Activated T-cell treated with anti-CD3 and anti-CD28 coated beads, Interleukin-2, amount 50 U/mL, for 4 hours (primary cell): ENCODE measurements around the gene LMX1B. TPM values are rescaled to one million over a fixed set of nuclear protein-coding genes. Genes with fewer than 3 reads are reported as not detected.
"Not testable (repeated sequence)": the region's sequence is repeated elsewhere in the genome, so short reads cannot be mapped to it uniquely, and the experiment has no call there.

ENCODE experiments used
- ATAC-seq, 2 donors: fragments of 200-7000 bp; cut with Tn5 transposase; one replicate each; pipeline ENCODE4 v1.10.0; 2021
- DNase-seq: peaks from one replicate; pipeline ENCODE4 v3.0.0-alpha.2; 2020
- H3K27me3 Mint-ChIP-seq: one replicate; pipeline ENCODE4 v1.8.0; 2021; ENCODE audit warnings: low read depth, mixed read lengths
- H3K36me3 Mint-ChIP-seq: one replicate; pipeline ENCODE4 v1.8.0; 2022; ENCODE audit warnings: mixed read lengths; ENCODE audit not compliant: insufficient read depth
- H3K4me1 Mint-ChIP-seq: one replicate; pipeline ENCODE4 v1.8.0; 2021; ENCODE audit warnings: low read depth, mixed read lengths
- H3K4me3 Mint-ChIP-seq: one replicate; pipeline ENCODE4 v1.8.0; 2021; ENCODE audit warnings: mild to moderate bottlenecking, moderate library complexity, mixed read lengths
- H3K9me3 Mint-ChIP-seq: one replicate; pipeline ENCODE4 v1.8.0; 2021; ENCODE audit warnings: mixed read lengths
- total RNA-seq, 3 donors: library from RNA; stranded (reverse); gene quantifications; one replicate each; pipeline ENCODE4 v1.2.1, GENCODE V29; 2021

The LMX1B gene
- total RNA-seq, 3 donors from 2014 or later: not detected

DNA sequence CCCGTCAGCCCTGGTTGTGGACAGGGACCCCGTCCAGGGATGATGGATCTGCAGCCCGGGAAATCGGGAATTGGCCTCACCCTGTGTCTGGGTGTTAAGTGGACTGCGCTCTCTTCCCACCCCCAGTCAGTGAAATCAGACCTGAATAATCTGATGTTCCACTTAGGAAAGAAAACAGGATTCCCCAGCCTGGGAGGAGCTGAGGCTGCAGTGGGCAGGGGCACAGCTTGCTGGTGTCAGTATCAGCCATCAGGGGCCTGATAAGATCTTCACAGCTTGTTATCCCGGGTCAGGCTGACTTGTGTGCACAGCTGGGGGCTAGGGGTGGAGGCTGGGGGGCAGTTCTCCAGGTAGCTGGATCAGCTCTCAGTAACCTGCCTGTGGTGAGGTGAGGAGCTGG lies 29.1 kb downstream of the LMX1B start:
- H3K27me3 Mint-ChIP-seq: peaks cover 75% of the 10 kb centered on the region
- H3K4me3 Mint-ChIP-seq: no peak overlapping the region
- H3K4me1 Mint-ChIP-seq: peaks cover 3% of the 10 kb centered on the region
- no peaks in the 10 kb centered on the region for H3K9me3 Mint-ChIP-seq
- H3K36me3 Mint-ChIP-seq: no peaks in the 10 kb centered on the region
- no peak for DNase-seq
- ATAC-seq: no peak

DNA sequence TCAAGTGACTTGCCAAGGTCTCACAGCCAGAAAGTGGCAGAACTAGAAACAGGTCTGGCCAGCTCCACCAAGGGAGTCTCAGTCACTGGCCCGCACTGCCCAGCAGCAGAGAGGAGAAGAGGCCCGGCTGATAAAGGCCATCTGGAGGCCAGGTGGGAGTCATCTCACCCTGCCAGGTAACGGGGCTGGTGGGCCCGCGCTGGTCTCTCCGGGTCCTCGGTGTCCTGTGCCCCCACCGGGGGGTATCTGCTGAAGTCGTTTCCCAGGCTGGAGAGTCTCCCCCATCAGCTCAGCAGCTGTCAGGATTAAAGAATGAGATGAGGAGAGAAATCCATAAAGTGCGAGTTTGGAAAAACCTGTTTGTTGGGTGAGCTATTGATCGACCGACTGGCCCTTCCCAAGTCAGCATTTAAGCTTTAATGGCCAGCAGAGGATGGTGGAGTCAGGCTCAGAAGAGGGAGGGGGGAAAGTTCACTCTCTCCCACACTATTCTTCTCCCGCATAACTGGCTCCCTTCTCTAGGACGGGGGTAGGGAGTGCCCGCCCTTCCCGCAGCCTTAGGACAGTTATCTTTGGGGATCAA lies 30.3 kb downstream of the LMX1B start:
- no peak for DNase-seq

GRCh38 chr9:126646162-126646561 lies 32.4 kb downstream of the LMX1B start:
- DNase-seq (no peak), ATAC-seq (no peak)
- Mint-ChIP-seq H3K27me3 (peaks cover 80% of the 10 kb centered on the region), H3K4me1 (no peaks in the 10 kb centered on the region), H3K4me3 (no peak overlapping the region), H3K9me3 (no peaks in the 10 kb centered on the region), H3K36me3 (no peaks in the 10 kb centered on the region)

More for the DNA sequence above, 30.3 kb downstream of the LMX1B start:
- Mint-ChIP-seq H3K27me3 (peaks cover 82% of the 10 kb centered on the region), H3K4me1 (no peaks in the 10 kb centered on the region), H3K9me3 (no peaks in the 10 kb centered on the region), H3K36me3 (no peaks in the 10 kb centered on the region), H3K4me3 (no peak overlapping the region)
- no peak for ATAC-seq

DNA sequence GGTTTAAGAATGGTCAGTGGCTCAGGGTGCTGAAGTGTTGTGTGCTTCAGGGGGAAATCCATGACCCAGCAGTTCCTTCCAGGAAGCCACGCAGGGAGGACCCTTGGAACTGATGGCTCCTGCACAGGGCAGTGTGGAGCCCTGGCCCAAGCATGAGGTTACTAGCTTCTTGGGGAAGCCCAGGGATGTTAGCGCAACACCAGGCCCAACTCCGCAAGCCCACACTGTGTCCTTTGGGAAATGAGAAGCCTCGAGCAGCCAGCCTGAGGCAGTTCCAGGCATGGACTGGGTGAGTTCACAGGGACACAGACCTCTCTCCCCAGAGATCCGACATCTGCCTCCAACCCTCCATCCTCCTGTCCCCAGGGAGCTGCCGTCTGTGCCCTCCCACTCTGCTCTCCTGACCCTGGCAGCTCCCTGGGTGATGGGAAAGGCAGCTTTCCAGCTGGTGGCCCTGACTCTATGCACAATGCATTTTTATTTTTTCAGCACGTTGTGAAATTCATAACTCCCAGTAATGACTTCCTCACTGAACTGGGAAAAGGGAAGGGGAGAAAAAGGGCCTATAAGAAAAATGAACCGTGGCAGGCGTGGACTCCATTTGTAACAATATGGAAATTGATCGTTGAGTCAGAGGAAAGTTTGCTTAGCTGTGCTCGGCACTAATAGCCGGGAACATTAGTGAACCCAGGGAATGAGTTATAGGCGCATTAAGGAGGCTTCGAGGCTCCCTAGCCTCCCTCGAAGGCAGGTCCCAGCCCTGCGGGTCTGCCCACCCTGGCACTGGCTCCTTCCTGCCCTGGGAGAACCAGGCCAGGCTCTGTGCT lies 34.1 kb downstream of the LMX1B start:
- no peak for DNase-seq
- Mint-ChIP-seq H3K27me3 (peaks cover 75% of the 10 kb centered on the region), H3K9me3 (no peaks in the 10 kb centered on the region), H3K4me1 (no peaks in the 10 kb centered on the region), H3K36me3 (no peaks in the 10 kb centered on the region), H3K4me3 (no peak overlapping the region)
- ATAC-seq: no peak

DNA sequence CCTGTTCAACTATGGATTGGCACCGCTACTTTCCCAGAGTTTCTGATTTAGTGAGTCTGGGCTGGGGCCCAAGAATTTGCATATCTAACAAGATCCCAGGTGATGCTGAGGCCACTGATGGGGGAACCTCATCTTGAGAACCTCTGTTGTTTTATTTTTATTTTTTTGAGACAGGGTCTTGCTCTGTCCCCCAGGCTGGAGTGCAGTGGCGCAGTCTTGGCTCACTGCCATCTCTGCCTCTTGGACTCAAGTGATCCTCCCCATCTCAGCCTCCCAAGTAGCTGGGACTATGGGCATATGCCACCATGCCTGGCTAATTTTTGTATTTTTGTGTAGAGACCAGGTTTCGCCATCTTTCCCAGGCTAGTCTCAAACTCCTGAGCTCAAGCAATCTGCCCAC lies 35.7 kb downstream of the LMX1B start:
- Mint-ChIP-seq H3K9me3 (no peaks in the 10 kb centered on the region), H3K4me1 (no peaks in the 10 kb centered on the region), H3K36me3 (no peaks in the 10 kb centered on the region), H3K27me3 (peaks cover 75% of the 10 kb centered on the region), H3K4me3 (no peak overlapping the region)
- ATAC-seq (no peak), DNase-seq (no peak)

DNA sequence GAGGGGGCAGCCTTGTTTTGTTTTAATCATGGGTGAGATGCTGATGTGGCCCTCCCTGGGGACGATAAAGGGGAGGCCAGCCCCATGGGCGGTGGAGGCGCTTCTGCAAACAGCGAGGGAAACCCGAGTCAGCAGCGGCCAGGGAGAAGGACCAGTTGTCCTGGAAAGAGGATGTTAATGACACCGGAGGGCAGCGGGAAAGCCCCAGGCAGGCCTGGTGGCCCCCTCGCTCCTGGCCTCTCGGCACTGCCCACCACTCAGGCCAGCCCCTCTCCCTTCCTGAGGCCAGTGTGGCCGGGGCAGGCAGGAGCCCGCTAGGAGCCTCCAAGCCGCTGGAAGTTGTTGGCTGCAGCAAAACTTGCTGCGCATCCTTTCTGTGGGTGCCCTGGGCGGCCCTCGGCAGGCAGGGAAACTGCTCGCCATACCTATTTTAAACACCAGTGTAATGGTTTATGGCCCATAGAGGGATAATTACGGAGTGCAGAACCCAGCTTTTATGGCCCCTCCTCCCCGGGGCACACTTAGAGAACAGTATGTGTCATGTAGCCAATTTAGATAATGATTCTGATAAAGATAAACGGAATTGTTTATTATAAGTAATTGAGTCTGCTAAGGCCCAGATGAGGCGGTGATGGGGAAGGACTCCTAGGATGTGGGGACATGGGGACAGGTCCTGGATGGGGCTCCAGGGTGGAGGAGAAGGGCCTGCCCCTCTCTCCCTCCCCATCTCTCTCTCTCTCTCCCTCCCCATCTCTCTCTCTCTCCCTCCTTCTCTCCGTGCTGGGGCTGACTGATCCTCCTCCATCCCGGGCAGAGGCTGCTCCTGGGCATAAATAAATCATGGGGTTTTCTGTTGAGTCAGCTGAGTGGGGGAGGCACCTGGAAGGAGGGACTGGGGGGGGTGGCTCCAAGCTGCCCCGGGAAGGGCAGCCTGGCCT lies 36.9 kb downstream of the LMX1B start:
- ATAC-seq (no peak), DNase-seq (no peak)
- Mint-ChIP-seq H3K4me1 (no peaks in the 10 kb centered on the region), H3K36me3 (no peaks in the 10 kb centered on the region), H3K27me3 (peaks cover 70% of the 10 kb centered on the region), H3K9me3 (no peaks in the 10 kb centered on the region), H3K4me3 (no peak overlapping the region)

DNA sequence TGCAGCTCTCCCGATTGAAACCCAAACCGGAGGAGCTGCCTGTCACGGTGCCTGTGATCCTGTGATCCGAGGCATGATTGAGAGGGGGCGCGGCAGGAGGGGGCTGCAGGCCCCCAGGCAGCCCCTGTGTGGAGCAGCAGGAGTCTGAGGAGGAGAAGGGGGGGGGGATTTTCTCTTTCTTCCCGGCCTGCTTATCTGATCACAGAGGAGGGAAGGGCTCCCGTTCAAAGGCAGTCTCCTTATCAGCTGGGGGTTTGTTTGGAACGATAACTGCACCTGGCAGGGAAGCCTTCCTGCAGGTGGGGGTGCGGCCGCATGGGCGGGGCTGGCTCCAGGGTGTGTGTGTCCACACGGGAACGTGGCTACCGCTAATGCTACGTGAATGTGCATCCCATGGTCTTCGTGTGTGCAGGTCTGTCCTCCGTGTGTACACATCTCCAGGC lies 38.4 kb downstream of the LMX1B start:
- Mint-ChIP-seq H3K4me1 (no peaks in the 10 kb centered on the region), H3K9me3 (no peaks in the 10 kb centered on the region), H3K27me3 (peaks cover 66% of the 10 kb centered on the region), H3K4me3 (no peak overlapping the region), H3K36me3 (no peaks in the 10 kb centered on the region)
- no peak for DNase-seq
- ATAC-seq: no peak

DNA sequence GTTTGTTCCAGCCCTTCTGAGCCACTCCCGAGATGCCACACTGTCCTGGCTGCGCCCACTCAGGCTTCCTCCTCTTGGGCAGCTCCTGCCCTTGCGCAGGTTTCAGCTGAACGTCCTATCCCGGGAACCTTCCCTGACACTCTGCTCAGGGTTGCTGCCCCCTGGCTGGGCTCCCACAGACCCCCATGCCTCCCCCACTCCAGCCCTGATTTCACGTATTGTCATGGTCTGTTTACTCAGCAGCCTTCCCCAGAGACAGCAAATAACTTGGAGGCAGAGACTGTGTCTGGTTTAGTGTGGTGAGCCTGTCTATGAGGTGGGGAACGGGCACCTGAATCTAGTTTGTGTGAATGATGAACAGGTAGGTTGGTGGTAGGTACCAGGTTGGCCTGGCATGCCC lies 40.4 kb downstream of the LMX1B start:
- H3K27me3 Mint-ChIP-seq: peaks cover 53% of the 10 kb centered on the region
- no peaks in the 10 kb centered on the region for H3K9me3 Mint-ChIP-seq
- H3K36me3 Mint-ChIP-seq: no peaks in the 10 kb centered on the region
- H3K4me3 Mint-ChIP-seq: no peak overlapping the region
- no peak for ATAC-seq
- H3K4me1 Mint-ChIP-seq: no peaks in the 10 kb centered on the region
- DNase-seq: no peak

DNA sequence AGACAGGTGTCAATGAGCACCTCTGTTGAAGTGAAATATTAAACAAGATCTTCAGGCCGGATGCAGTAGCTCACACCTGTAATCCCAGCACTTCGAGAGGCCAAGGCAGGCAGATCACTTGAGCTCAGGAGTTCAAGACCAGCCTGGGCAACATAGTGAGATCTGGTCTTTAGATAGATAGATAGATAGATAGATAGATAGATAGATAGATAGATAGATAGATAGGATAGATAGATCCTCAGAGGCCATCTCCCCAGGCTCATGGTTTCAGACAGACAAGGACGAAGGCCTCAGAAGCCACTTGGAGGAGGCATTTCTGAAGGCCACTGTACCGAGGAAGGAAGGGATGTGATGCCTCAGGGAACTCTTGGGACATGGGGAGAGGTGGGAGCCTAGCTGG lies 42.5 kb downstream of the LMX1B start:
- not testable (repeated sequence) for H3K36me3 Mint-ChIP-seq, H3K9me3 Mint-ChIP-seq, ATAC-seq, H3K4me1 Mint-ChIP-seq, DNase-seq, H3K4me3 Mint-ChIP-seq
- H3K27me3 Mint-ChIP-seq: peaks cover 42% of the 10 kb centered on the region

DNA sequence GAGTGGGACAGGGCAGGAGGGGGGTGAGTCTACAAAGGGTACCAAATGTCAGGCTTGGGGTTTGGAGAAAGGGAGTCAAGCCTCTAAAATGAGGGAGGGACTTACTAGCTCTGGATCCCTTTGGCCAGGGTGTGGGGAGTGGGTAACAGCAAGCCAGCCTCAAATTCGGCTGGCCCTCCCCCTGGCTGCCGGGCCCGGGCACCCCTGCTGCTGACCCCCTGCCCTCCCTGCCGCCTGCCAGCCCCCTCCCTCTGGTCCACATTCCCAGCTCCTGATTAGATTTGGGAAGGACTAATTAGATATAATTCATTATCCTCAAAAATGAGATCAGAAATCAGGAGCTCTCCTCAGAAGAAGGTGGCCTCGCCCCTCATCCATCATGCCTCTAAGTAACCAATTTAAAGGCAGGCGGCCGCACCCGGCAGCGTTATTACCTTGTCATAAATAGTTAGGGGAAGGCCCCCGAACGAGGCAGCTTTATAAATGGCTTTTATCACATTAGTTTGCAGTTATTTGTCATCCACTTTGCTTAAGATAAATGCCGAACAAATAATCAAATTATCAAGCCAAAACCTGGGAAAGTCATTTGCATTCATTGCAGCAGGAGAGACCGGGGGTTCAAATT lies 44.6 kb downstream of the LMX1B start:
- DNase-seq (no peak), ATAC-seq (no peak)
- H3K36me3 Mint-ChIP-seq: no peaks in the 10 kb centered on the region
- H3K4me1 Mint-ChIP-seq: no peaks in the 10 kb centered on the region
- no peak overlapping the region for H3K4me3 Mint-ChIP-seq
- no peaks in the 10 kb centered on the region for H3K9me3 Mint-ChIP-seq
- H3K27me3 Mint-ChIP-seq: peaks cover 38% of the 10 kb centered on the region

DNA sequence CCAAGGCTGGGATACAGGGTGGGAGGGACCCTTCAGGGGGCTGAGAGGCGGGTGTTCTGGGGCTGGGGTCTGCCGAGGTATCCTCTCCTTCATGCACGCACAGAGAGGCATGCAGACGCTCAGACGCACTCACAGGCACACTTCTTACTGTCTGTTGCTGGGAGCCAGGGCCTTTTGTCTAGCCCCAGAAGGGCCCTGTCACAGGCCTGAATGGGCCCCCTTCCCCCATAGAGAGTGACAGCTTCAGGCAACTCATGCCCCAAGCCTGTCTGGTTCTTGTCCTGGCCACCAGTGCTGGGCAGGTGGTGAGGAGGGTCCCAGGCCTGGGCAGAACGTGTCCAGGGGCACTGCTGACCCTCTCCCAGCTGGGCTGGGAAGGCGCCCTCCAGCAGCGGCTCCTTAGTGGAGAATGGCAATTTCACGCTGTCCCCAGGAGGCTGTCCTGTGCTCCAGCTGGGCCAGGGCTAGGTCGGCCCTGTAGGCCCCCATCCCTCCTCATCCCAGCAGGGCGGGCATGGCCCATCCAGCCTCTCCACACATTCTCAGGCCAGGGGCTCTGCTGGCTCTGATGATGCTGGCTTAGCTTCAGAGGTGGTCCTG lies 45.3 kb downstream of the LMX1B start:
- H3K4me1 Mint-ChIP-seq: no peaks in the 10 kb centered on the region
- H3K27me3 Mint-ChIP-seq: peaks cover 36% of the 10 kb centered on the region

DNA sequence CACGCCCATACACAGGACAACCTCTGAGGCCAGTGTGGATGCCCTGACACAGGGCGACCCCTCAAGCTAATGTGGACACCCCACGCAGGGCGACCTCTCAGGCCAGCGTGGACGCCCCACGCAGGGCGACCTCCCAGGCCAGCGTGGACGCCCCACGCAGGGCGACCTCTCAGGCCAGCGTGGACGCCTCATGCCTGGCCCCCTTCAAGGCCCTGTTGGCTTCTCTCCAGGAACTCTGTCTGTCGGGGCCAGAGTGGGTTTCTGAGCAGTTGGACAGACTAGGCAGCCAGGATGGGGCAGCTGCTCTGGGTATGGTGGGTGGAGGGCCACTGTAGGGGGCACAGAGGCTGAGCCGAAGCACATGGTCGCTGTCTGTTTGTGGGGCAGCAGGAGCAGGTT lies 47.4 kb downstream of the LMX1B start:
- H3K36me3 Mint-ChIP-seq: no peaks in the 10 kb centered on the region
- ATAC-seq (no peak), DNase-seq (no peak)
- H3K4me3 Mint-ChIP-seq: no peak overlapping the region
- H3K4me1 Mint-ChIP-seq: no peaks in the 10 kb centered on the region
- H3K9me3 Mint-ChIP-seq: no peaks in the 10 kb centered on the region
- peaks cover 44% of the 10 kb centered on the region for H3K27me3 Mint-ChIP-seq

More for the DNA sequence above, 45.3 kb downstream of the LMX1B start:
- ATAC-seq (no peak), DNase-seq (no peak)
- no peak overlapping the region for H3K4me3 Mint-ChIP-seq
- H3K36me3 Mint-ChIP-seq: no peaks in the 10 kb centered on the region
- H3K9me3 Mint-ChIP-seq: no peaks in the 10 kb centered on the region

DNA sequence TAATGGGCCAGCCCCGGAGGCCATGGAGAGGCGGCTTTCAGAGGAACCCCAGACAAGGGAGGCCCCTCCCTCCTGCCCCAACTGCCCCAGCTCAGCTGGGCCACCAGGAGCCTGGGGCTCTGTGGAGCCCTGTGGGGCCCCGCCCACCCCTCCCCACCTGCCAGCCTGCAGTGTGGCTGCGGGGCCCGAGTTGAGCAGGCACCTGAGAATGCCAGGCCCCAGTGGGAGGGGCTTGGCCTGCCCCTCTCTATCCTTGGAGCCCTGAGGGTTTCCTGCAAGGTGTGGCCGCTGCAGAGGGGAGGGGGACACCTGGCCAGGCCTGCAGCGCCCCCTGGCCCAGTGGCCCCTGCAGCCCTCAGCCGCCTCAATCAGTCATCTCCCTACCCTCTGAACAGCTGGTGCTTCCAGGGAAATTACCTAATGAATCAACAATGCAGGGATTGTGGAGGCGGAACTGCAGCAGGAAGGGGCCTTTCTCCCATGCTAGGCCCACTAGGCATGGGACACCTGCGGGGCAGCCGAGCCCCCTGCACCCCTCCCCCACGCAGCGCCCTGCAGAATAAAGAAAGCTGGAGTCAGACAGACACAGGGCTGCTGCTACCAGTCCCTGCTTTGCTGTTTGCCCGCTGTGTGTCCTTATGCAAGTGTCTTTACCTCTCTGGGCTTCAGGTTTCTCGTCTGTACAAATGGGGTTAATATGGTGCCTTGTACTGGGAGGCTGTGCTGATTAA lies 48.0 kb downstream of the LMX1B start:
- H3K36me3 Mint-ChIP-seq: no peaks in the 10 kb centered on the region

More for the DNA sequence above, 48.0 kb downstream of the LMX1B start:
- H3K27me3 Mint-ChIP-seq: peaks cover 49% of the 10 kb centered on the region
- H3K9me3 Mint-ChIP-seq: no peaks in the 10 kb centered on the region
- no peak for ATAC-seq
- no peaks in the 10 kb centered on the region for H3K4me1 Mint-ChIP-seq
- DNase-seq: no peak
- H3K4me3 Mint-ChIP-seq: no peak overlapping the region
